Ishikawa (cell line): ENCODE data around the gene CHCHD5.

Source experiments
- CEBPB ChIP-seq: IDR thresholded peaks from 2 replicates; pipeline ENCODE4 v1.6.1; 2012
- CREB1 ChIP-seq: IDR thresholded peaks from 2 replicates; pipeline ENCODE4 v1.6.1; 2012; ENCODE audit warnings: low read depth
- EGR1 ChIP-seq: IDR thresholded peaks from 2 replicates; pipeline ENCODE4 v1.6.1; 2012
- EP300 ChIP-seq: IDR thresholded peaks from 2 replicates; pipeline ENCODE4 v1.6.1; 2012; ENCODE audit warnings: borderline replicate concordance
- FOXM1 ChIP-seq: IDR thresholded peaks from 2 replicates; pipeline ENCODE4 v1.6.1; 2012; ENCODE audit warnings: low read depth, borderline replicate concordance
- MAX ChIP-seq: IDR thresholded peaks from 2 replicates; pipeline ENCODE4 v1.6.1; 2012
- NFIC ChIP-seq: IDR thresholded peaks from 2 replicates; pipeline ENCODE4 v1.6.1; 2012
- RAD21 ChIP-seq: IDR thresholded peaks from 2 replicates; pipeline ENCODE4 v1.6.1; 2012; ENCODE audit warnings: low read depth
- REST ChIP-seq: IDR thresholded peaks from 2 replicates; pipeline ENCODE4 v1.6.1; 2012; ENCODE audit warnings: low read depth, mild to moderate bottlenecking
- TAF1 ChIP-seq: IDR thresholded peaks from 2 replicates; pipeline ENCODE4 v1.6.1; 2012; ENCODE audit warnings: low read depth, mild to moderate bottlenecking
- TCF12 ChIP-seq: IDR thresholded peaks from 2 replicates; pipeline ENCODE4 v1.6.1; 2012; ENCODE audit warnings: low read depth
- TEAD4 ChIP-seq: IDR thresholded peaks from 2 replicates; pipeline ENCODE4 v1.6.1; 2012
- YY1 ChIP-seq: IDR thresholded peaks from 2 replicates; pipeline ENCODE4 v1.6.1; 2012; ENCODE audit warnings: low read depth
- ZBTB7A ChIP-seq: IDR thresholded peaks from 2 replicates; pipeline ENCODE4 v1.6.1; 2012; ENCODE audit warnings: low read depth
- TF ChIP-seq, protein P1 (sequence below): IDR thresholded peaks from 2 replicates; pipeline ENCODE4 v1.6.1; 2012

The CHCHD5 gene

GRCh38 chr2:112579241-112579640 is 5.2 kb upstream of the CHCHD5 start:
- TF ChIP-seq TEAD4 (peak; percentile 39; the same call in 1 of the 2 replicates), NFIC (peak; percentile 53), MAX (no peak)

GRCh38 chr2:112580084-112580483 is 4.3 kb upstream of the CHCHD5 start:
- no peak for TF ChIP-seq ZBTB7A

DNA sequence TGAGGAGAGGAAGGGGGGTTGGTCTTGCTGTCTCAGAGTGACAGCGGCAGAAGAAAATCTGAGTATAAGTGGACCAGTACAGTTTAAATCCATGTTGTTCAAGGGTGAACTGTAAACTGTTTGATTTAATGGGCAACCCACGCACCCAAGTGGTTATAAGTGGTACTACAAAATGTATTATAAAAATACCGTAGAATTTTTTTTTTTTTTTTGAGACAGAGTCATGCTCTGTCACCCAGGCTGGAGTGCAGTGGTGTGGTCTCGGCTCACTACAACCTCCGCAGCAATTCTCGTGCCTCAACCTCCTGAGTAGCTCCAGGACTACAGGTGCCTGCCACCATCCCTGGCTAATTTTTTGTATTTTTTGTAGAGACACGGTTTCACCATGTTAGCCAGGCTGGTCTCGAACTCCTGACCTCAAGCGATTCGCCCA is 2.1 kb upstream of the CHCHD5 start:
- TF ChIP-seq RAD21 (peak; percentile 56), CREB1 (no peak)

DNA sequence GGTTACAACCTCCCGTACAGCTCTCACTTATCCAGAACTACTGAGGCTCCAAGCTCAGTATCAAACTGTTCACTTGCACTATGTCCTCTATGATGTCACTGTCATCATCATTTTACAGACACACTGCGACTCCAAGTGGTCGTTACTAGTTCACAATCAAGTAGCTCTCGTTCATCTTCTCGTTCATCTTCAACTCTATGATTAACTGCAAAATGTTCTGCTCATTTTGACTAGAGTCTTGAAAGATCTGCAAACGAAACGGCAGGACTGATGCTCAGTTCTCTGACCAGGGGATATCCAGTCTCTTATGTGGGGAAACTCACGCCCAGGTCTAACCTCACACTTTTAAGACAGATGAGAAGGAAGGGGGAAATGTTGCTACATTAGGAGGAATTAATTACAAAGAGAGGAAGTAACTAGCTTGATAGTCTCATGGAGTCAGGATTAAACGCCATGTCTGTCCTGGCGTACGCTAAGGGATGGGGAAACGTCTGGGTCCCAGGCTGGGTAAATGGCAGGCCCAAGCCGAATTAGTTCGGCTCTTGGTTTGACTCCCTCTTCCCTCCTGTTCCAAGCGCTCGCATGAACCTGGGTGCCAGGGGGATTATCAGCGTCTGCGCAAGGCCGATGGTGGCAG is 794 bp upstream of the CHCHD5 start:
- no peak for TF ChIP-seq EP300
- no peak for TF ChIP-seq YY1
- no peak for TF ChIP-seq MAX
- TF ChIP-seq FOXM1: no peak
- TF ChIP-seq REST: no peak
- TF ChIP-seq EGR1: no peak
- TF ChIP-seq TAF1: no peak
- TF ChIP-seq CREB1: no peak
- no peak for TF ChIP-seq RAD21
- TF ChIP-seq CEBPB: no peak
- TF ChIP-seq TCF12: no peak
- TF ChIP-seq NFIC: no peak

DNA sequence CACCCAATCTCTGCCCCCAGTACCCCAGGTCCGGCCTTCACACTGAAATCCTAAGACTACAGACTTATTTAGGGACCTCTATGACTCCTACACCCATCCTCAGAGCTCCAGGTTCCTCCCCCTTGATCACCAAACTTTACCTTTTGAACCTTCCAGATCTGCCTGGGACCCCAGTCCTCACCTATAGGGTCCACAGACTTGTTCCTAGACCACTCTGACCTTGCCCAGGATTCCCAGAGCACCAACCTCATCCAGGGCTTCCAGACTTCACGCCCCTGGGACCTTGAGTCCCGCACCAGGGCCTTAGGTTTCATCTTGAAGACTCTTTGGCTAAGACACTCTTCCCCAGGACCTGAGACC is 462 bp downstream of the CHCHD5 start:
- TF ChIP-seq ZBTB7A (0 out of 2 replicates have a peak, but pooled peaks have one; percentile 36), MAX (no peak)

- TF ChIP-seq TCF12: no peak
- TF ChIP-seq CREB1: no peak
- no peak for TF ChIP-seq REST
- TF ChIP-seq EGR1: no peak
- no peak for TF ChIP-seq MAX
- no peak for TF ChIP-seq YY1
- no peak for TF ChIP-seq RAD21
Observed at GRCh38 chr2:112585400-112585799, 991 bp downstream of the CHCHD5 start.

GRCh38 chr2:112585873-112586464 is 1.6 kb downstream of the CHCHD5 start:
- TF ChIP-seq CEBPB (no peak), EP300 (no peak), TEAD4 (no peak), FOXM1 (no peak), YY1 (no peak), EGR1 (no peak), TCF12 (no peak)
- TF ChIP-seq, protein P1, sequence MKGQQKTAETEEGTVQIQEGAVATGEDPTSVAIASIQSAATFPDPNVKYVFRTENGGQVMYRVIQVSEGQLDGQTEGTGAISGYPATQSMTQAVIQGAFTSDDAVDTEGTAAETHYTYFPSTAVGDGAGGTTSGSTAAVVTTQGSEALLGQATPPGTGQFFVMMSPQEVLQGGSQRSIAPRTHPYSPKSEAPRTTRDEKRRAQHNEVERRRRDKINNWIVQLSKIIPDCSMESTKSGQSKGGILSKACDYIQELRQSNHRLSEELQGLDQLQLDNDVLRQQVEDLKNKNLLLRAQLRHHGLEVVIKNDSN: no peak
